ENCODE results near the gene SEC23A.
"Not testable (repeated sequence)": the region's sequence is repeated elsewhere in the genome, so short reads cannot be mapped to it uniquely, and the experiment has no call there.

Gene SEC23A

DNA sequence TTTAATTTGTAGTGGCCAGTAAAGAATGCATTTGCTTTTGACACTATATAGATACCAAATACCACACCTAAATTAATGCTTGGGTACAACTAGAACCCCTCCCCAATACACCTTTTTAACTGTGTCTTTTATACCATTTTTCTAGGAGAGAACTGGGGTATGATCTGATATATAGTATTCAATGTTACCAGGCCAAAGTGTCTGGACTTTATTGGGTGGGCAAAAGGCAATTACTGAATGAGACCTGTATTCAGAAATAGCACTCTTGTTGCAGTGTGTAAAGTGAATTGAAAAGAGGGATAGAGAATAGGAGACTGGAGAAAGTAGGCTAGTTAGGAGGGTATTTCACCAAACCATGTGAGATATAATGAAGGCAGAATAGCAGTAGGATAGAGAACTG lies 74.4 kb downstream of the SEC23A start:
- no peak for DNase-seq

- DNase-seq, result no peak
Measured at GRCh38 chr14:39025810-39026627, 77.0 kb downstream of the SEC23A start.

- DNase-seq, result no peak
Measured at GRCh38 chr14:39025250-39025809, 77.7 kb downstream of the SEC23A start.

GRCh38 chr14:39023939-39024871 lies 78.8 kb downstream of the SEC23A start:
- DNase-seq, result no peak

GRCh38 chr14:39017096-39018016 lies 85.7 kb downstream of the SEC23A start:
- not testable (repeated sequence) for DNase-seq

- DNase-seq, result no peak
Measured at GRCh38 chr14:39016733-39017095, 86.3 kb downstream of the SEC23A start.

GRCh38 chr14:39015964-39016577 lies 87.0 kb downstream of the SEC23A start:
- DNase-seq, result no peak

- DNase-seq, result no peak
Measured at GRCh38 chr14:39015360-39015961, 87.6 kb downstream of the SEC23A start.

GRCh38 chr14:39014460-39014859 lies 88.6 kb downstream of the SEC23A start:
- no peak for DNase-seq

- not testable (repeated sequence) for DNase-seq
Measured at GRCh38 chr14:39008965-39009364, 94.1 kb downstream of the SEC23A start.

DNA sequence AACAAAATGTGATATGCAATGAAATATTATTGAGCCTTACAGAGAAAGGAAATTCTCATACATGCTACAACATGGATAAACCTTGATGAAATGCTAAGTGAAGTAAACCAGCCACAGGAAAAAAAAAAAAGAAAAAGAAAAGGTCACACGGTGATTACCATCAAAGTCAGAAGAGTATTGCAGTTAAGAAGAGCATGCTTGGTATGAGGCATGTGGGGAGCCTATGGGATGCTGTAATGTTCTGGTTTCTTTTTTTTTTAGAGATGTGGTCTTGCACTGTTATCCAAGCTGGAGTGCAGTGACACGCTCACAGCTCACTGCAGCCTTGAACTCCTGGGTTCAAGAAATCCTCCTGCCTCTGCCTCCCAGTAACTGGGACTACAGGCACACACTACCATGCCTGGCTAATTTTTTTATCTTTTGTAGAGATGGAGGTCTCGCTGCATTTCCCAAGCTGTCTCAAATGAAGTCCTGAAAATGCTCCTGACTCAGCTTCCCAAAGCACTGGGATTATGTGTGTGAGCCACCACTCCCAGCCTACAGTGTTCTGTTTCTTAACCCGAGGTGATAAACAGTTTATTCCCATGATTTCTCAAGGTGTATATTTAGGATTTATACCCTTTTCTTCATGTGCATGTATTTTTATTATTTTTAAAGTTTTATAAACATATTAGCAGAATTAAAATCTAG lies 96.2 kb downstream of the SEC23A start:
- DNase-seq, result no peak

- DNase-seq, result no peak
Measured at GRCh38 chr14:39005044-39005880, 97.8 kb downstream of the SEC23A start.

GRCh38 chr14:38999949-39000348 lies 103.1 kb downstream of the SEC23A start:
- DNase-seq, result no peak

- no peak for DNase-seq
Measured at GRCh38 chr14:38994731-38995130, 108.3 kb downstream of the SEC23A start.

GRCh38 chr14:38993981-38994380 lies 109.1 kb downstream of the SEC23A start:
- no peak for DNase-seq

DNA sequence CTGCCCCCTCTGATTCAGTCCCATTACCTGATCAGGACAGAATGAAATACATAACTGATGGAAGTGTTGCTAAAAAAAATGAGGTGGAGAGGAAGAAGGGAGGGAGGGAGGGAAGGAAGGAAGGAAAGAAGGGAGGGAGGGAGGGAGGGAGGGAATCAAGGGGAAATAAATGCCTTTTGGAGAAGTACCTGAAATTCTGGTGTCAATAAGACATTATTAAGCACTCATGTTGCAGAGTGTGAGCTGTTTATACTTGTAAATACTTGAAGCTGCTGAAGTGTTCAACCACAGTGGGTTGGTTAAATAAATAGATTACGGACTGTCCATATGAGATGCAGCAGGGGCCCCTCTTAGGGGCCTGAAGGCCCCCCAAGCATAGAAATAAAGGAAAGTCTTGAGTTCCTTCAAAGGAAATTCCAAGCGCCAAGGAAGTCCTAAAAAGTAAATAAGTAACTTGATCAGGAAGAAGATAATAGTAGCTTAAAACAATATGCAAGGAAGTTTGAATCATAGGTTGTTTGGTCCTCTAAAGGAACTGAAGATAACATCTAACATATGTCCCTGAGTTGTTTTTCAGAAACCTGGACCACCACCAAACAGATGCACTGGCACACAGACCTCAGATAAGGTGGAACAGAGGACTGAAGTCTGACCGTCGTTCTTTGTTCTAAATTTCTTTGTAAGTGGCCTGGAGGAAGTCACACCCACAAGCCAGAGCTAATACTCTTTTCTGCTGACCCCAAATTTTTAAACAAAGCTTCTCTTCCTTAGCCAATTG lies 110.8 kb downstream of the SEC23A start:
- DNase-seq, result no peak

DNA sequence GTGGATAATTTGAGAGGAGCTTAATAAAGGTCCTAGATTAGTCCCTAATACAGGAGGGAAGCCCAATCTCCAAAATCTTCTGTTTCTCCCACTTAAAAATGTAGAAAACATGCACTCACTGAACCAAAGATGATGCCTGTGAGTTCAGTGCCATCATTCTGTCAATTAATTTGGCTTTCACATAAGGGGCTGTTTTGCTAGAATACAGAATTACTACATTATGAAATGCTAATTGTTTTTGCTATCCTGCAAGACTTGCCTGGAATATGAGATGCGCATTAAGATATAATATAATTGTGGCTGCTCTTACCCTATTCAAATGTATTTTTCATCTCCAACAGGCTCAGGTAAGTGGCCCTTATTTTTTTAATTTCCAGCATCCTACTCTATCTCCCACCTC lies 111.7 kb downstream of the SEC23A start:
- no peak for DNase-seq

DNA sequence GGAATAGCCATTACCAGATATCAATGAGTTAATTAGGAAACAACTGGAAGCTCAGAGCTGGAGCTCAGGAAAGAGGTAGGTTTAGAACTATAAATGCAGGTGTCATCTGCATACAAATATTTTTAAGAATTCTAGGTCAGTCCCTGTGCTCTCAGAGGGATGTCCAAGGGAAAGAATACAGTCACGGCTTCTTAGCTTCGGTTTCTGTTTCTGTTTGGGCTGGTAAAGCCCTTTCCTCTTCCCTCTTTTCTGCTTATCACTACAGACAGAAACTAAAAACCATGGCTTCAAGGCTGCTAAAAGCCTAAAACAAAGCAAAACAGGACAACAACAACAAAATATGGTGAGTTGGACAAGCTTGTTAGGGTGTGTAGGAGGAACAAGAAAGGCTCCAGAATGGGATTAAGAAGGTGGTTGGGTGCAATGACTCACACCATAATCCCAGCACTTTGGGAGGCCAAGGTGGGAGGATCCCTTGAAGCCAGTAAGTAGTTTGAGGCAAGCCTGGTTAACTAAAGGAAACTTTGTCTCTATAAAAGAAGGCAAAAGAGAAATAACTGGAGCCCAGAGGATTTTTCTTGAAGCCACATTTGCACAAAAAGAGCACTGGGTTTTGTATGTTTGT lies 113.0 kb downstream of the SEC23A start:
- no peak for DNase-seq

- no peak for DNase-seq
Measured at GRCh38 chr14:38987781-38988180, 115.3 kb downstream of the SEC23A start.
